SK-N-SH treated with all-trans-retinoic acid at 6 μM for 48 hours (cell line): ENCODE results near the gene ADCY1.
"Not testable (repeated sequence)": the region's sequence is repeated elsewhere in the genome, so short reads cannot be mapped to it uniquely, and the experiment has no call there.

Experiments used
- BACH2 ChIP-seq: fragments of 250-450 bp; sonication (Bioruptor Pico); IDR thresholded peaks from 2 replicates; pipeline ENCODE4 v1.9.0; 2021; ENCODE audit warnings: mild to moderate bottlenecking, borderline replicate concordance
- CREB5 ChIP-seq: fragments of 250-450 bp; sonication (Bioruptor Pico); IDR thresholded peaks from 2 replicates; pipeline ENCODE4 v1.5.1; 2020; ENCODE audit warnings: low read depth, mild to moderate bottlenecking, moderate library complexity
- CSDC2 ChIP-seq: fragments of 250-450 bp; sonication (Bioruptor Pico); IDR thresholded peaks from 2 replicates; pipeline ENCODE4 v1.5.0; 2020; ENCODE audit warnings: mild to moderate bottlenecking, moderate library complexity
- ESRRG ChIP-seq: fragments of 250-450 bp; sonication (Bioruptor Pico); IDR thresholded peaks from 2 replicates; pipeline ENCODE4 v1.6.1; 2021; ENCODE audit warnings: mild to moderate bottlenecking
- ISL1 ChIP-seq: fragments of 250-450 bp; sonication (Bioruptor Pico); IDR thresholded peaks from 2 replicates; pipeline ENCODE4 v2.1.2; 2022; ENCODE audit warnings: mild to moderate bottlenecking, moderate library complexity
- OSR1 ChIP-seq: fragments of 250-450 bp; sonication (Bioruptor Pico); IDR thresholded peaks from 2 replicates; pipeline ENCODE4 v1.8.0; 2022; ENCODE audit warnings: moderate library complexity, mild to moderate bottlenecking, inconsistent platforms
- PATZ1 ChIP-seq: fragments of 250-450 bp; sonication (Bioruptor Pico); IDR thresholded peaks from 2 replicates; pipeline ENCODE4 v1.8.0; 2020; ENCODE audit warnings: mild to moderate bottlenecking, moderate library complexity, borderline replicate concordance
- POU6F1 ChIP-seq: fragments of 250-450 bp; sonication (Bioruptor Pico); IDR thresholded peaks from 2 replicates; pipeline ENCODE4 v1.8.0; 2021; ENCODE audit warnings: low read depth, mild to moderate bottlenecking, moderate library complexity, borderline replicate concordance
- RARB ChIP-seq: fragments of 250-450 bp; sonication (Bioruptor Pico); IDR thresholded peaks from 2 replicates; pipeline ENCODE4 v1.8.0; 2021; ENCODE audit warnings: mild to moderate bottlenecking, moderate library complexity
- TCF4 ChIP-seq: fragments of 250-450 bp; sonication (Bioruptor Pico); IDR thresholded peaks from 2 replicates; pipeline ENCODE4 v1.8.0; 2021; ENCODE audit warnings: mild to moderate bottlenecking, moderate library complexity, borderline replicate concordance
- ZC3H10 ChIP-seq: fragments of 250-450 bp; sonication (Bioruptor Pico); IDR thresholded peaks from 2 replicates; pipeline ENCODE4 v1.5.1; 2021; ENCODE audit warnings: mild to moderate bottlenecking, moderate library complexity
- ZFP3 ChIP-seq: fragments of 250-450 bp; sonication (Bioruptor Pico); IDR thresholded peaks from 2 replicates; pipeline ENCODE4 v1.5.0; 2020; ENCODE audit warnings: mild to moderate bottlenecking, moderate library complexity
- ZFP30 ChIP-seq: fragments of 450-650 bp; formaldehyde crosslinking; IDR thresholded peaks from 2 replicates; pipeline ENCODE4 v1.5.0; 2022; ENCODE audit warnings: mild to moderate bottlenecking, moderate library complexity
- ZNF565 ChIP-seq: fragments of 450-650 bp; formaldehyde crosslinking; conservative IDR thresholded peaks from 2 replicates; pipeline ENCODE4 v1.5.0; 2020; ENCODE audit warnings: low read depth, mild to moderate bottlenecking, moderate library complexity

GRCh38 chr7:45756757-45757156 is 182.6 kb downstream of the ADCY1 start:
- TF ChIP-seq ZFP3 (CRISPR knock-in tag); RARB; ISL1 (CRISPR knock-in tag); PATZ1 (CRISPR knock-in tag); TCF4 (CRISPR knock-in tag); ZNF565; OSR1; CREB5 (CRISPR knock-in tag); BACH2 (CRISPR knock-in tag); ZC3H10 (CRISPR knock-in tag); POU6F1; ZFP30 (CRISPR knock-in tag); CSDC2 (CRISPR knock-in tag); ESRRG (CRISPR knock-in tag): not testable (repeated sequence)
